ENCODE results near the gene YIPF6.

DNA sequence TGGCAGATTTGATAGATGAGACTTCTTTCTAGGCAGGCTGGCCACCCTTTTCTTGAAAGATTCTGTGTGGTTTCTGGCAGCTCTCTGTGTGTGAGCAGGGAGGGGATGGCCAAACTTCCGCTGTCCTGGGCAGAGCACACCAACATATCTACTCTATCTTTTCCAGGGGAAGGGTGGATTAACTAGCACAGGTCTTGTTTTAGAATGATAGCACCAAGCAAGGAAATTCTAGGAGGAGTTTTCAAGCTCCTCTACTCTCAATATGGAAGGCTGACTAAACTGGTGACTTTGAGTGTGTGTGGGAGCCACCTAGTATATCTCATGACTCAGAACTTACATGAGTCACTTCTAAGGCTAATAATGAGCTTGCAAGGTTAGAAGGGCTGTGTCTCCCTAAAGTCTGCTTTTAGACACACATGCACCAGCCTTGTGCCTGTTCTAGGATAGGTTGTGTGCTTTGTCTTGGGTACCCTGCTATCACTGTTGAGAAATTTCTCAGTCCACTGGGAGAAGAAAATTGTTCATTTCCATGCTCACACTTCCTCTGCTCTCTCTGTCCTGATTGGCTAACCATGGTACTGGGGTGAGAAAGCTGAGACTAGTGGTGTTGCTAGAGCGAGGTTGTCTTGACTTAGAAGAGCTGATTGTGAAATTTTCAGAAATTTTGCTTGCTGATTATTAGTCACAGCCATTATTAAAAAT, 72.9 kb downstream of the YIPF6 start:
- TF ChIP-seq, protein P1, sequence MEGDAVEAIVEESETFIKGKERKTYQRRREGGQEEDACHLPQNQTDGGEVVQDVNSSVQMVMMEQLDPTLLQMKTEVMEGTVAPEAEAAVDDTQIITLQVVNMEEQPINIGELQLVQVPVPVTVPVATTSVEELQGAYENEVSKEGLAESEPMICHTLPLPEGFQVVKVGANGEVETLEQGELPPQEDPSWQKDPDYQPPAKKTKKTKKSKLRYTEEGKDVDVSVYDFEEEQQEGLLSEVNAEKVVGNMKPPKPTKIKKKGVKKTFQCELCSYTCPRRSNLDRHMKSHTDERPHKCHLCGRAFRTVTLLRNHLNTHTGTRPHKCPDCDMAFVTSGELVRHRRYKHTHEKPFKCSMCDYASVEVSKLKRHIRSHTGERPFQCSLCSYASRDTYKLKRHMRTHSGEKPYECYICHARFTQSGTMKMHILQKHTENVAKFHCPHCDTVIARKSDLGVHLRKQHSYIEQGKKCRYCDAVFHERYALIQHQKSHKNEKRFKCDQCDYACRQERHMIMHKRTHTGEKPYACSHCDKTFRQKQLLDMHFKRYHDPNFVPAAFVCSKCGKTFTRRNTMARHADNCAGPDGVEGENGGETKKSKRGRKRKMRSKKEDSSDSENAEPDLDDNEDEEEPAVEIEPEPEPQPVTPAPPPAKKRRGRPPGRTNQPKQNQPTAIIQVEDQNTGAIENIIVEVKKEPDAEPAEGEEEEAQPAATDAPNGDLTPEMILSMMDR (IDR thresholded peaks at IDR 0.05; ENCODE audit: borderline replicate concordance, extremely low read depth, low read length, poor library complexity, severe bottlenecking), result no peak
- no peak for TF ChIP-seq EZH2 (IDR thresholded peaks at IDR 0.05; ENCODE audit: borderline replicate concordance, low read depth, low read length, severe bottlenecking)
